ENCODE results near the gene C7.

The C7 gene

GRCh38 chr5:40928886-40929448 lies 19.7 kb downstream of the C7 start:
- DNase-seq: no peak

- DNase-seq: no peak
These were observed 23.5 kb downstream of the C7 start for GRCh38 chr5:40932766-40933165.

GRCh38 chr5:40937075-40937474 lies 27.8 kb downstream of the C7 start:
- no peak for DNase-seq

GRCh38 chr5:40939753-40940152 lies 30.5 kb downstream of the C7 start:
- DNase-seq: no peak

GRCh38 chr5:40945111-40945510 lies 35.8 kb downstream of the C7 start:
- no peak for DNase-seq

- DNase-seq: no peak
These were observed 46.0 kb downstream of the C7 start for GRCh38 chr5:40955313-40955712.

GRCh38 chr5:40957048-40957447 lies 47.8 kb downstream of the C7 start:
- no peak for DNase-seq

GRCh38 chr5:40958811-40959210 lies 49.5 kb downstream of the C7 start:
- no peak for DNase-seq

GRCh38 chr5:40960037-40960436 lies 50.7 kb downstream of the C7 start:
- DNase-seq: no peak

- DNase-seq: no peak
These were observed 53.1 kb downstream of the C7 start for GRCh38 chr5:40962207-40962955.

- DNase-seq: no peak
These were observed 63.1 kb downstream of the C7 start for GRCh38 chr5:40972434-40972833.

- no peak for DNase-seq
These were observed 64.2 kb downstream of the C7 start for GRCh38 chr5:40973364-40974004.

- DNase-seq: no peak
These were observed 66.7 kb downstream of the C7 start for GRCh38 chr5:40976041-40976440.

- DNase-seq: no peak
These were observed 67.5 kb downstream of the C7 start for GRCh38 chr5:40976836-40977235.

GRCh38 chr5:40981420-40981819 lies 72.1 kb downstream of the C7 start:
- no peak for DNase-seq

GRCh38 chr5:40983781-40984180 lies 74.5 kb downstream of the C7 start:
- DNase-seq: no peak

GRCh38 chr5:40984884-40985283 lies 75.6 kb downstream of the C7 start:
- no peak for DNase-seq

- DNase-seq: no peak
These were observed 76.2 kb downstream of the C7 start for GRCh38 chr5:40985501-40985900.

GRCh38 chr5:40986666-40987065 lies 77.4 kb downstream of the C7 start:
- no peak for DNase-seq

- DNase-seq: no peak
These were observed 78.1 kb downstream of the C7 start for GRCh38 chr5:40987349-40987748.

GRCh38 chr5:40988746-40989510 lies 79.6 kb downstream of the C7 start:
- DNase-seq: no peak

GRCh38 chr5:40991168-40991980 lies 82.1 kb downstream of the C7 start:
- no peak for DNase-seq

Measured in NCI-H2171 (cell line).